ENCODE results near the gene MYL9.

- TF ChIP-seq EZH2 (IDR thresholded peaks at IDR 0.05; ENCODE audit: insufficient read depth, poor library complexity, severe bottlenecking) (no peak), EZH2phosphoT487 (IDR thresholded peaks at IDR 0.05; ENCODE audit: insufficient read depth, low read depth) (no peak)
Observed at GRCh38 chr20:36582821-36583220, 41.5 kb downstream of the MYL9 start.

Measured in GM23248 (cell line).